Left ventricle myocardium inferior (tissue), 1 donor: ENCODE data around the gene TNS3. TPM values are rescaled to one million over a fixed set of nuclear protein-coding genes. Genes with fewer than 3 reads are reported as not detected.
A peak's percentile ranks its signal among the peaks of the same experiment; 100 is the strongest.

Experiments used
- DNase-seq: peaks from one replicate; pipeline ENCODE4 v3.0.0-alpha.2; 2020
- H3K27ac ChIP-seq: fragments of 200-600 bp; replicated peaks from 2 replicates; pipeline ENCODE4 v1.8.0; 2021
- H3K27me3 ChIP-seq: fragments of 200-600 bp; 2 replicates; pipeline ENCODE4 v1.8.0; 2021; ENCODE audit warnings: low read depth
- H3K36me3 ChIP-seq: fragments of 200-600 bp; 2 replicates; pipeline ENCODE4 v1.8.0; 2021
- H3K4me1 ChIP-seq: fragments of 200-600 bp; 2 replicates; pipeline ENCODE4 v1.8.0; 2021
- H3K4me3 ChIP-seq: fragments of 200-600 bp; 2 replicates; pipeline ENCODE4 v1.8.0; 2021; ENCODE audit warnings: mild to moderate bottlenecking, moderate library complexity
- H3K9me3 ChIP-seq: fragments of 200-600 bp; replicated peaks from 2 replicates; pipeline ENCODE4 v1.8.0; 2021
- intact Hi-C: fragments of 100-400 bp; cut with micrococcal nuclease; formaldehyde crosslinking; loops from one replicate; pipeline ENCODE4 v1.11.0; 2022
- long read RNA-seq: library from polyadenylated mRNA; unstranded; transcript quantifications from one replicate; pipeline ENCODE4 v2.0.0, GENCODE V29; 2021
- total RNA-seq: library from RNA; stranded (reverse); fragmentation: NEBNext Ultra II Directional; extraction: Animal tissue kit (Norgen Biotek cat#: 25700); gene quantifications from one replicate; pipeline ENCODE4 v1.2.1, GENCODE V29; 2021
- TF ChIP-seq, protein P1 (sequence below): fragments of 200-600 bp; IDR thresholded peaks from 2 replicates; pipeline ENCODE4 v1.8.0; 2021; ENCODE audit warnings: antibody characterized with exemption, mild to moderate bottlenecking, borderline replicate concordance
- donor health status: DM: no; HTN: yes; CAD: no; lungs with severe emphysema.

TNS3 gene
- total RNA-seq, result 40.6 TPM
- long read RNA-seq, partial matches to known transcripts, result 18 of 69 reads
- long read RNA-seq, other reads (novel, unspliced or antisense), result 51 of 69 reads

DNA sequence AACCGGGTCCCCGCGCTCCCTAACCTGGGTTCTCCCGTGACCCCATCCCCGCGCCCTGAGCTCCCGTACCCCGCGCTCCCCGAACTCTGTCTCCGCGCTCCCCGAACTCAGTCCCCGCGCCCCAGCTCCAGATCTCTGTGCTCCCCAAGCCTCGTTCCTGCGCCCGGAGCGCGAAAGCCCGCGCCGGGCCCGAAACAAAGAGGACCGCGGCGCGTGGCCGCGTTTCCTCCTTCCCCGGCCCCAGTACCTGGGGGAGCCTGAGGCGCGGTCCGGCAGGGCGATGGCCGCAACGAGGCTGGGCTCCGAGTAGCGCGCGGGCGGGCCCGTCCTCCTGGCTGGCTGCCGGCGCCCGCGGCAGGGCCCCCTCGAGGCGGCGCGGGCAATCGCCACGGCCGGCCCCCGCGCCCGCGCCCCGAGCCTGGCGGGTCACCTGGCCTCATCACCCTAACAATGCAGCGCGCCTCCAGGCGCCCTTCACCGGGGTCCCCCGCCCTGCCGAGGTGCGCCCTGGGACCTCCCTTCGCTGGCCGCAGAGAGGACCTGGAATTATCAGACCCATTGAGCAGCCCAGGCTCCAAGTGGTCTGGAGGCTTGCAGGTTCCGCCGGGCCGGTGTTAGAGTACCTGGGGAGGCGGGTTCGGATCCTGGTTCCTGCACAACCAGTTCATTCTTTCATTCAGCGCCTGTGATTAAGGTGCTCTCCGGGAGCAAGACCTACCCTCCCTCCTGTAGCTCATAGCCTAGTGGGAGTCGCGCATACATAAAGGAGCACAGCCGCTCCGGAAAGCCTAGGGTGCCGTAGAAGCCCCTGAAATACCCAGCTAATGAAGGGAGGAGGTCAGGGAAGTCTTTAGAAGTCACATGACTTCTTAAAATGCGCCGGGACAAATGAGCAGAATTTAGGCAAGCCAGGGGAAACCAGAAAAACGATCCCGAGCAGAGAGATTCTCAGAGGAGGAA is at the start of gene TNS3:
TNS3 (minus strand) TSS at position 308 of the 960 bp plus-strand sequence. CDS start 142,475 bp downstream, outside the sequence.
- intact Hi-C loops, result no loop called here
- Histone ChIP-seq H3K9me3 (no peaks in the 10 kb centered on the region), H3K36me3 (no peaks in the 10 kb centered on the region), H3K4me3 (peak within 1 kb of the TSS; percentile 84), H3K4me1 (peaks cover 57% of the 10 kb centered on the region), H3K27me3 (no peaks in the 10 kb centered on the region), H3K27ac (peak within 1 kb of the TSS; percentile 66)
- peak; percentile 44 for DNase-seq
- TF ChIP-seq, protein P1, sequence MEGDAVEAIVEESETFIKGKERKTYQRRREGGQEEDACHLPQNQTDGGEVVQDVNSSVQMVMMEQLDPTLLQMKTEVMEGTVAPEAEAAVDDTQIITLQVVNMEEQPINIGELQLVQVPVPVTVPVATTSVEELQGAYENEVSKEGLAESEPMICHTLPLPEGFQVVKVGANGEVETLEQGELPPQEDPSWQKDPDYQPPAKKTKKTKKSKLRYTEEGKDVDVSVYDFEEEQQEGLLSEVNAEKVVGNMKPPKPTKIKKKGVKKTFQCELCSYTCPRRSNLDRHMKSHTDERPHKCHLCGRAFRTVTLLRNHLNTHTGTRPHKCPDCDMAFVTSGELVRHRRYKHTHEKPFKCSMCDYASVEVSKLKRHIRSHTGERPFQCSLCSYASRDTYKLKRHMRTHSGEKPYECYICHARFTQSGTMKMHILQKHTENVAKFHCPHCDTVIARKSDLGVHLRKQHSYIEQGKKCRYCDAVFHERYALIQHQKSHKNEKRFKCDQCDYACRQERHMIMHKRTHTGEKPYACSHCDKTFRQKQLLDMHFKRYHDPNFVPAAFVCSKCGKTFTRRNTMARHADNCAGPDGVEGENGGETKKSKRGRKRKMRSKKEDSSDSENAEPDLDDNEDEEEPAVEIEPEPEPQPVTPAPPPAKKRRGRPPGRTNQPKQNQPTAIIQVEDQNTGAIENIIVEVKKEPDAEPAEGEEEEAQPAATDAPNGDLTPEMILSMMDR, result peak; percentile 47

DNA sequence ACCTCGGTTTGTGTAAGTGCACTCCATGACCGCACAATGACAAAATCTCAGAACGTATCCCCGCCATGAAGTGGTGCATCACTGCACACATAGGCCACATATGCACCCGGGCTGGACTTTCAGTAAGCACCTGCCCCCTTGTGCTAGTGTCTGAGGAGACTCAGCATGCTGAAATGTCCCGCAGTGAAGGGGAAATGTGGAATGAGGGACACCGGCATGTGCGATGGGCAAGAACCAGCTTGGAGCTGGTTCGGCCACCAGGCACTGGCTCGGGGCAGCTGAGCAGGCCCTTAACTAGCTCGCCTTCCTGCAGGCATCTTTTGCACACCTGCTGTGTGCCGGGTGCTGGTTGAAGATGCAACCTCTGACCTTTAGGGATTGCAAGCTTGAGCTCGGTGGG is 49.8 kb upstream of the TNS3 start:
- Histone ChIP-seq H3K4me3 (no peak overlapping the region), H3K4me1 (peaks cover 14% of the 10 kb centered on the region), H3K27ac (no peak overlapping the region), H3K9me3 (no peaks in the 10 kb centered on the region), H3K27me3 (no peaks in the 10 kb centered on the region), H3K36me3 (no peaks in the 10 kb centered on the region)
- intact Hi-C loops, result no loop called here
- TF ChIP-seq, protein P1, result no peak
- no peak for DNase-seq

DNA sequence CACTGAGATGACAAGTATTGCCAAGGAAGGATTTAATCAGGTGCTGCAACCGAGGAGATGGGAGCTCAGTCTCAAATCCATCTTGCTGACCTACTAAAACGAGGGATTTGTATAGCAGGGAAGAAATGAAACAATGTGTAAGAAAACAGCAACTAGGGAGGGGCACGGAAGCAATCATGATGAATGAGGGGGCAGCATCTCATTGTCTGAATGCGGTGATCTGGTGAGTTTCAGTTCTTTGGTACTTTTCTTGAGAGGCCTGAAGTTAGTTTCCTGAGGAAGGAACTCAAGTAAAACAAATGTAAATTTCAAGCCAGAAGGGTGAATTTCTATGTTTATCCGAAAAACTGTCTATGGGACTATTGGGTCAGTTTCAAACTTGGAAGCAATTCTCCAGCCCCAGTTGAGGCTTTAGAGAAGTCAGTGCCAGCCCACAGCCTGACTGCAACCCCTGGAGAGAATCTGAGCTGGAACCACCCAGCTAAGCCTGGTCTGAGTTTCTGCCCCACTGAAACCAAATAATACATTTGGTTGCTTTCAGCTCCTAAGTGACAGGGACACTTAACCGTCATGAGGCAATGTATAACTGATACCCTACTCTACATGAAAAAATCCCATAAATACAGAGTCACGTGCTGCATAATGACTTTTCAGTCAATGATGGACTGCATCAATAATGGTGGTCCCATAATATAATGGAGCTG is 45.8 kb upstream of the TNS3 start:
- intact Hi-C loops, result no loop called here
- H3K36me3 ChIP-seq, result no peaks in the 10 kb centered on the region
- no peaks in the 10 kb centered on the region for H3K9me3 ChIP-seq
- no peaks in the 10 kb centered on the region for H3K27me3 ChIP-seq
- DNase-seq, result no peak
- H3K27ac ChIP-seq, result no peak overlapping the region
- no peak overlapping the region for H3K4me3 ChIP-seq
- TF ChIP-seq, protein P1, result no peak
- peaks cover 13% of the 10 kb centered on the region for H3K4me1 ChIP-seq

DNA sequence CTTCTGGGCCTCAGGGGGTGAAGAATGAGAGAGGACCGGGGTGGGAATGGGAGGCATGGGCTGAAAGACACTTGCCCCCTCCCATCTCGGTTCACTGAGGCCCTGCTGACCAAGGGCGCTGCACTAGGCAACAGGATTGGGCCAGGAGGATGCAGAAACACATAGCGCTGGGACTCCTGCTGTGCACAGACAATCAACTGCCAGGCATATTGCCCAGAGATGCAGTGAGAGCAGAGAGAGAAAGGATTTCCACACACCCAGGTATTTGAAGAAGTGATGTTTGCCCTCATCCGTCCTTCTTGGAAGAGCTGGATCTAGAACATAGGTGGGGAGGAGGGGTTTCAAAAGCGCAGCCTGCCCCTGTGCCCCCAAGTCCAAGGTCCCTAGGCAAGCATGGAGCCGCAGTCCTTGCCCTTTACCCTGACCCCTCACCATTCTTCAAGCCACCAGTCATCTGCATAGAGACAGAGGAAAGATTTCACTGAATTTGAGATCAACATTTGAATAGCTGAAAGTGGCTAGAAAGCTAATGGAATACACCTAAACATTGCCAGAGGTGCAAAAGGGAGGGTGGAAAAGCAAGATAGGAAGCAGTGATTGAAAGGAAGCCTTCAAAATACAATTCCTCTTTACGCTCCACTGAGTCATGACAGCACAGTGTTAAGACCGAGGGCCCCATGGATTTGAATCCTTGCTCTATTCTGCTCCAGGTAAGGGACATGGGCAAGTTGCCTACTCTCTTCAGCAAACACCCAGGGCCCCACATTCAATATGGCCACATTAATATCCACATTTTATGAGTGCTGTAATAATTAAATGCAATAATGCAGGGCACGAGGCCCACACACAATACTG is 44.2 kb upstream of the TNS3 start:
- H3K9me3 ChIP-seq, result no peaks in the 10 kb centered on the region
- intact Hi-C loops, result no loop called here
- H3K4me1 ChIP-seq, result peaks cover 27% of the 10 kb centered on the region
- DNase-seq, result no peak
- no peaks in the 10 kb centered on the region for H3K27me3 ChIP-seq
- no peak overlapping the region for H3K4me3 ChIP-seq
- TF ChIP-seq, protein P1, result no peak
- H3K27ac ChIP-seq, result no peak overlapping the region
- no peaks in the 10 kb centered on the region for H3K36me3 ChIP-seq

DNA sequence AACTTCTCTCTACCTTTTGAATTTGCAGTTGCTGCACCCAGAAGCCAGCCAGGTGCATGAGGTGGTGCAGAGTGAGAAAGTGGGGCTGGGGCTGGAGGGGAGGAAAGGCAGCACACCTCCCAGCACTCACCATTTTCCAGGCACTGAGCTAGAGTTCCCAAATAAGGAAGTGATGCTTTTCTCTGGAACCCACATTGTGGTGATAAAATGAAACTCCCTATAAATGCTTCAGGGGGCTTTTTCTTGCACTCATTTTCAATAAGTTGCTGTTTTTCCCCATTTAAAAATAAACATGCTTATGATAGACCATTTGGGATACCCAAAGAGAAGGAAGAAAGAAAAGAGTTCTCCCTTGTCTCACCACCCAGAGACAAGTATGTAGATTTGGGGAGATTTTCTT is 42.8 kb upstream of the TNS3 start:
- Histone ChIP-seq H3K36me3 (no peaks in the 10 kb centered on the region), H3K27me3 (no peaks in the 10 kb centered on the region), H3K4me3 (no peak overlapping the region), H3K4me1 (peaks cover 27% of the 10 kb centered on the region), H3K27ac (no peak overlapping the region), H3K9me3 (no peaks in the 10 kb centered on the region)
- intact Hi-C loops, result no loop called here
- TF ChIP-seq, protein P1, result no peak
- no peak for DNase-seq
